ENCODE measurements around the gene CDKAL1.

DNA sequence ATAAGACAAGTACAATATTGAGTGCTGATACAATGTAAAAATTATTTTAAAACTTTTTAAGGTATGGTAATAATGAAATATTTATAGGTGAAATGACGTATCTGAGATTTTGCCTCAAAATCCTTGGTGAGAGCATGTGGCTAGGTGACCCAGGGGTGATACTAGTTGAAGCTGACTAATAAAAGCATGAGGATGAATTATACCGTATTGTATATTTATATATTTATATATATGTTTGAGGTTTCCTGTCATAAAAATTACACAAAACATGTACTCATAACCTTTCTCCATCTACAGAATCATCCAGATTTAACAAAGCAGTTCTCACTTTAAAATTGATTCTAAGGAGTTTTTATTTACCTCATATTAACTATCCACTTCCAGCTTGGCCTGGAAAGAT is 358.1 kb downstream of the CDKAL1 start:
- TF ChIP-seq, protein P1, sequence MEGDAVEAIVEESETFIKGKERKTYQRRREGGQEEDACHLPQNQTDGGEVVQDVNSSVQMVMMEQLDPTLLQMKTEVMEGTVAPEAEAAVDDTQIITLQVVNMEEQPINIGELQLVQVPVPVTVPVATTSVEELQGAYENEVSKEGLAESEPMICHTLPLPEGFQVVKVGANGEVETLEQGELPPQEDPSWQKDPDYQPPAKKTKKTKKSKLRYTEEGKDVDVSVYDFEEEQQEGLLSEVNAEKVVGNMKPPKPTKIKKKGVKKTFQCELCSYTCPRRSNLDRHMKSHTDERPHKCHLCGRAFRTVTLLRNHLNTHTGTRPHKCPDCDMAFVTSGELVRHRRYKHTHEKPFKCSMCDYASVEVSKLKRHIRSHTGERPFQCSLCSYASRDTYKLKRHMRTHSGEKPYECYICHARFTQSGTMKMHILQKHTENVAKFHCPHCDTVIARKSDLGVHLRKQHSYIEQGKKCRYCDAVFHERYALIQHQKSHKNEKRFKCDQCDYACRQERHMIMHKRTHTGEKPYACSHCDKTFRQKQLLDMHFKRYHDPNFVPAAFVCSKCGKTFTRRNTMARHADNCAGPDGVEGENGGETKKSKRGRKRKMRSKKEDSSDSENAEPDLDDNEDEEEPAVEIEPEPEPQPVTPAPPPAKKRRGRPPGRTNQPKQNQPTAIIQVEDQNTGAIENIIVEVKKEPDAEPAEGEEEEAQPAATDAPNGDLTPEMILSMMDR (IDR thresholded peaks at IDR 0.05; ENCODE audit: insufficient read depth, low read length): no peak
- TF ChIP-seq POLR2AphosphoS5 (IDR thresholded peaks at IDR 0.05; ENCODE audit: low read depth) (no peak), GABPA (IDR thresholded peaks at IDR 0.05; ENCODE audit: low read depth) (no peak), SPI1 (IDR thresholded peaks at IDR 0.05; ENCODE audit: borderline replicate concordance, low read depth) (no peak)
- TF ChIP-seq, protein P2, sequence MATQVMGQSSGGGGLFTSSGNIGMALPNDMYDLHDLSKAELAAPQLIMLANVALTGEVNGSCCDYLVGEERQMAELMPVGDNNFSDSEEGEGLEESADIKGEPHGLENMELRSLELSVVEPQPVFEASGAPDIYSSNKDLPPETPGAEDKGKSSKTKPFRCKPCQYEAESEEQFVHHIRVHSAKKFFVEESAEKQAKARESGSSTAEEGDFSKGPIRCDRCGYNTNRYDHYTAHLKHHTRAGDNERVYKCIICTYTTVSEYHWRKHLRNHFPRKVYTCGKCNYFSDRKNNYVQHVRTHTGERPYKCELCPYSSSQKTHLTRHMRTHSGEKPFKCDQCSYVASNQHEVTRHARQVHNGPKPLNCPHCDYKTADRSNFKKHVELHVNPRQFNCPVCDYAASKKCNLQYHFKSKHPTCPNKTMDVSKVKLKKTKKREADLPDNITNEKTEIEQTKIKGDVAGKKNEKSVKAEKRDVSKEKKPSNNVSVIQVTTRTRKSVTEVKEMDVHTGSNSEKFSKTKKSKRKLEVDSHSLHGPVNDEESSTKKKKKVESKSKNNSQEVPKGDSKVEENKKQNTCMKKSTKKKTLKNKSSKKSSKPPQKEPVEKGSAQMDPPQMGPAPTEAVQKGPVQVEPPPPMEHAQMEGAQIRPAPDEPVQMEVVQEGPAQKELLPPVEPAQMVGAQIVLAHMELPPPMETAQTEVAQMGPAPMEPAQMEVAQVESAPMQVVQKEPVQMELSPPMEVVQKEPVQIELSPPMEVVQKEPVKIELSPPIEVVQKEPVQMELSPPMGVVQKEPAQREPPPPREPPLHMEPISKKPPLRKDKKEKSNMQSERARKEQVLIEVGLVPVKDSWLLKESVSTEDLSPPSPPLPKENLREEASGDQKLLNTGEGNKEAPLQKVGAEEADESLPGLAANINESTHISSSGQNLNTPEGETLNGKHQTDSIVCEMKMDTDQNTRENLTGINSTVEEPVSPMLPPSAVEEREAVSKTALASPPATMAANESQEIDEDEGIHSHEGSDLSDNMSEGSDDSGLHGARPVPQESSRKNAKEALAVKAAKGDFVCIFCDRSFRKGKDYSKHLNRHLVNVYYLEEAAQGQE (IDR thresholded peaks at IDR 0.05; ENCODE audit: insufficient replicate concordance, low read depth): no peak
